ENCODE data around the gene RRP12.

GRCh38 chr10:97381626-97382025 is 19.5 kb downstream of the RRP12 start:
- no peak for TF ChIP-seq CTCF (IDR thresholded peaks at IDR 0.05)
- TF ChIP-seq POLR2A (IDR thresholded peaks at IDR 0.05), result no peak

Measured in heart left ventricle (tissue), 13 donors.